Endothelial cell of umbilical vein (primary cell): Measurements from ENCODE around the gene MAP3K10. TPM values are rescaled to one million over a fixed set of nuclear protein-coding genes. Genes with fewer than 3 reads are reported as not detected.

Source experiments
- BruUV-seq: library from RNA; stranded (reverse); fragments of 400-500 nt; replicated peaks from 2 replicates; lab custom pipeline; 2021; lab: Mats Ljungman, UMichigan
- CTCF ChIA-PET: fragments of 300-600, 350-600 bp; sonication (Branson Sonifier 250); formaldehyde crosslinking; loops from one replicate; lab custom pipeline; 2021; ENCODE audit warnings: antibody characterized with exemption, inconsistent platforms; lab: Charles Lee
- POLR2A ChIA-PET: fragments of 300-600, 350-600 bp; sonication (Branson Sonifier 250); formaldehyde crosslinking; loops from one replicate; lab custom pipeline; 2021; ENCODE audit warnings: antibody characterized with exemption, inconsistent platforms; lab: Charles Lee
- DNase-seq: peaks from one replicate; pipeline ENCODE4 v3.0.0-alpha.2; 2011; ENCODE audit warnings: low read depth, low spot score
- FAIRE-seq: peaks from 2 replicates; lab custom pipeline; 2011; peaks lifted over from hg19 to GRCh38; lab: Jason Lieb, UNC
- H2AFZ ChIP-seq: 2 replicates; pipeline ENCODE4 v1.6.0; 2012; ENCODE audit warnings: low read depth, low read length, control low read depth, inconsistent platforms
- H3K27ac ChIP-seq: 2 replicates; pipeline ENCODE4 v1.5.1; 2011; ENCODE audit warnings: low read depth, mild to moderate bottlenecking, control low read depth, low read length, moderate library complexity; ENCODE audit not compliant: insufficient read depth
- H3K27me3 ChIP-seq, 2 experiments: 2 replicates each; pipeline versions ENCODE4 v1.6.0 to v1.6.1; 2011; ENCODE audit warnings: low read length in 2 of 2, mixed read lengths in 1 of 2; ENCODE audit not compliant: control insufficient read depth in 2 of 2, insufficient read depth in 2 of 2
- H3K36me3 ChIP-seq, 2 experiments: 2 replicates in 1 of 2; 3 replicates in 1 of 2; pipeline ENCODE4 v1.5.1; 2011; ENCODE audit warnings: low read length in 2 of 2, mild to moderate bottlenecking in 1 of 2, moderate library complexity in 1 of 2; ENCODE audit not compliant: control insufficient read depth in 2 of 2, insufficient read depth in 2 of 2; ENCODE audit errors: extremely low read depth in 1 of 2
- H3K4me1 ChIP-seq: 3 replicates; pipeline ENCODE4 v1.5.1; 2011; ENCODE audit warnings: mild to moderate bottlenecking, low read length; ENCODE audit not compliant: control insufficient read depth, insufficient read depth; ENCODE audit errors: extremely low read depth
- H3K4me2 ChIP-seq: 2 replicates; pipeline ENCODE4 v1.6.1; 2011; ENCODE audit warnings: low read length, control low read depth, mixed read lengths; ENCODE audit not compliant: insufficient read depth
- H3K4me3 ChIP-seq, 3 experiments: fragments of 200-600 bp in 1 of 3; sonication (generic), shearing (Covaris generic) in 1 of 3; replicated peaks in 1 of 3; 2 replicates each; pipeline ENCODE4 v1.5.1; 2011 to 2016; ENCODE audit warnings: control low read depth in 3 of 3, low read length in 3 of 3, mild to moderate bottlenecking in 2 of 3, inconsistent platforms in 1 of 3, low read depth in 1 of 3, moderate library complexity in 1 of 3; ENCODE audit not compliant: insufficient read depth in 1 of 3
- H3K79me2 ChIP-seq: 2 replicates; pipeline ENCODE4 v1.6.0; 2012; ENCODE audit warnings: low read length, inconsistent platforms; ENCODE audit not compliant: control insufficient read depth, insufficient read depth
- H3K9ac ChIP-seq: replicated peaks from 2 replicates; pipeline ENCODE3; 2011; ENCODE audit warnings: low read length, control low read depth; ENCODE audit not compliant: insufficient read depth; ENCODE audit errors: extremely low read depth
- H3K9me1 ChIP-seq: replicated peaks from 3 replicates; pipeline ENCODE4 v1.6.0; 2011; ENCODE audit warnings: mild to moderate bottlenecking, low read length; ENCODE audit not compliant: control insufficient read depth, insufficient read depth; ENCODE audit errors: extremely low read depth
- H3K9me3 ChIP-seq: replicated peaks from 2 replicates; pipeline ENCODE4 v1.5.1; 2012; ENCODE audit warnings: low read length, inconsistent platforms; ENCODE audit not compliant: control insufficient read depth, insufficient read depth
- H4K20me1 ChIP-seq: replicated peaks from 2 replicates; pipeline ENCODE3; 2011; ENCODE audit warnings: mild to moderate bottlenecking, low read length; ENCODE audit not compliant: control insufficient read depth, insufficient read depth; ENCODE audit errors: extremely low read depth
- CTCF ChIP-seq, 2 donors: IDR thresholded peaks; 1 replicate in 1 of 2; 2 replicates in 1 of 2; pipeline ENCODE4 v1.5.1; 2011; ENCODE audit warnings: low read length in 2 of 2, mild to moderate bottlenecking in 2 of 2, moderate library complexity in 2 of 2, control low read depth in 1 of 2, inconsistent platforms in 1 of 2, low read depth in 1 of 2; ENCODE audit not compliant: insufficient read depth in 1 of 2; ENCODE audit errors: extremely low read depth in 1 of 2
- EZH2 ChIP-seq: IDR thresholded peaks from 2 replicates; pipeline ENCODE4 v1.6.1; 2012; ENCODE audit warnings: borderline replicate concordance, low read depth, mild to moderate bottlenecking, moderate library complexity, low read length, inconsistent platforms; ENCODE audit not compliant: severe bottlenecking
- FOS ChIP-seq: IDR thresholded peaks from 2 replicates; pipeline ENCODE4 v1.6.1; 2011; ENCODE audit warnings: mild to moderate bottlenecking, low read length, moderate library complexity, borderline replicate concordance; ENCODE audit not compliant: insufficient read depth
- GATA2 ChIP-seq: IDR thresholded peaks from 2 replicates; pipeline ENCODE4 v1.7.0; 2011; ENCODE audit warnings: low read depth, mild to moderate bottlenecking, moderate library complexity, mixed read lengths, low read length; ENCODE audit not compliant: insufficient read length, insufficient read depth
- JUN ChIP-seq: IDR thresholded peaks from 2 replicates; pipeline ENCODE4 v1.6.1; 2011; ENCODE audit warnings: borderline replicate concordance, low read depth; ENCODE audit not compliant: insufficient read length, insufficient read depth
- MAX ChIP-seq: IDR thresholded peaks from 2 replicates; pipeline ENCODE4 v1.6.1; 2011; ENCODE audit not compliant: insufficient read depth, insufficient read length
- MYC ChIP-seq: IDR thresholded peaks from one replicate; pipeline ENCODE4 v1.6.1; 2011; ENCODE audit warnings: mild to moderate bottlenecking, low read depth, low read length
- POLR2A ChIP-seq: IDR thresholded peaks from 2 replicates; pipeline ENCODE4 v1.6.1; 2012; ENCODE audit warnings: low read depth, mild to moderate bottlenecking, control low read depth, low read length
- POLR2AphosphoS5 ChIP-seq: IDR thresholded peaks from 2 replicates; pipeline ENCODE4 v1.6.1; 2012; ENCODE audit warnings: low read depth, mild to moderate bottlenecking, control low read depth, low read length, moderate library complexity; ENCODE audit not compliant: insufficient read depth
- dilution Hi-C: fragments of 300-500 bp; cut with MboI; formaldehyde crosslinking; loops from one replicate; pipeline ENCODE4 v1.15.0; 2019; ENCODE audit warnings: low sequenced_read_pairs; ENCODE audit not compliant: extremely low pct_ligation_motif_present
- intact Hi-C: fragments of 100-400 bp; cut with micrococcal nuclease; formaldehyde crosslinking; loops from one replicate; pipeline ENCODE4 v1.10.0; 2022
- polyA plus RNA-seq, 4 experiments: library from polyadenylated mRNA; depleted of rRNA in 3 of 4; stranded (reverse) in 3 of 4; unstranded in 1 of 4; fragments of >200 nt; gene quantifications; 2 replicates each; pipeline versions ENCODE4 v1.2.1 to v1.2.3, GENCODE V29; 2011 to 2012; ENCODE audit warnings: missing spikeins in 1 of 4
- total RNA-seq: library from RNA; stranded (reverse); gene quantifications from 2 replicates; pipeline ENCODE4 v1.2.3, GENCODE V29; 2021

The MAP3K10 gene
- total and polyA plus RNA-seq, 2 donors (not counting 3 experiments of a cell fraction or from before 2014, with no cell fraction given): 6.3 to 19.4 TPM

- Histone ChIP-seq H4K20me1 (no peaks in the 10 kb centered on the region), H3K27me3 (no peaks in the 10 kb centered on the region), H3K4me1 (no peaks in the 10 kb centered on the region), H3K9me3 (no peaks in the 10 kb centered on the region), H3K36me3 (peaks cover 4 to 8% of the 10 kb centered on the region in 2 experiments), H3K27ac (no peak overlapping the region), H3K9ac (no peak overlapping the region), H3K4me3 (no peak overlapping the region), H2AFZ (no peak overlapping the region), H3K4me2 (no peak overlapping the region), H3K9me1 (no peaks in the 10 kb centered on the region), H3K79me2 (peaks cover 21% of the 10 kb centered on the region)
- no TSS peak for BruUV-seq
- ChIA-PET POLR2A (no interaction called here), CTCF (interaction anchor here (0.7 to 1.7 kb wide), 2 partner anchors 8 to 15 kb away, joined by 3 to 4 read pairs; no protein-coding TSS in a partner anchor)
- FAIRE-seq (no peak), DNase-seq (no peak)
- no peak for TF ChIP-seq EZH2
- TF ChIP-seq GATA2: no peak
- no peak for TF ChIP-seq MYC
- no peak for TF ChIP-seq MAX
- TF ChIP-seq POLR2A: no peak
- no peak for TF ChIP-seq FOS
- TF ChIP-seq JUN: no peak
- TF ChIP-seq CTCF (IDR thresholded peaks at IDR 0.05; ENCODE audit: extremely low read depth in 1 of 2, insufficient read depth in 1 of 2, low read depth in 1 of 2, low read length in 2 of 2): no peak
- TF ChIP-seq POLR2AphosphoS5: no peak
- dilution Hi-C loops: no loop called here
- intact Hi-C loops: no loop called here
These were observed 58.0 kb downstream of the MAP3K10 start for GRCh38 chr19:40249201-40249600.
